GM23338 (cell line): ENCODE measurements around the gene THOP1.

Experiments used
- ETS1 ChIP-seq: IDR thresholded peaks from 2 replicates; pipeline ENCODE4 v1.6.1; 2016; ENCODE audit warnings: antibody characterized with exemption
- EZH2 ChIP-seq: fragments of 200-600 bp; sonication (generic); IDR thresholded peaks from one replicate; pipeline ENCODE4 v1.8.0; 2017; ENCODE audit warnings: antibody characterized with exemption, mild to moderate bottlenecking, low read depth; ENCODE audit not compliant: unreplicated experiment
- JUNB ChIP-seq: IDR thresholded peaks from one replicate; pipeline ENCODE4 v1.6.1; 2016; ENCODE audit warnings: antibody characterized with exemption; ENCODE audit not compliant: unreplicated experiment
- REST ChIP-seq: IDR thresholded peaks from one replicate; pipeline ENCODE4 v1.6.1; 2018; ENCODE audit warnings: antibody characterized with exemption; ENCODE audit not compliant: unreplicated experiment
- ZNF331 ChIP-seq: fragments of 250-450 bp; sonication (Bioruptor Pico); IDR thresholded peaks from 2 replicates; pipeline ENCODE4 v1.5.0; 2020; ENCODE audit warnings: low read depth, mild to moderate bottlenecking, moderate library complexity
- TF ChIP-seq, protein P1 (sequence below), 2 experiments: fragments of 200-600 bp in 1 of 2; sonication (generic) in 1 of 2; conservative IDR thresholded peaks; 2 replicates each; pipeline versions ENCODE4 v1.5.1 to v1.6.1; 2016 to 2017; ENCODE audit warnings: antibody characterized with exemption in 2 of 2, low read depth in 2 of 2, mild to moderate bottlenecking in 2 of 2, moderate library complexity in 1 of 2

- TF ChIP-seq, protein P1, sequence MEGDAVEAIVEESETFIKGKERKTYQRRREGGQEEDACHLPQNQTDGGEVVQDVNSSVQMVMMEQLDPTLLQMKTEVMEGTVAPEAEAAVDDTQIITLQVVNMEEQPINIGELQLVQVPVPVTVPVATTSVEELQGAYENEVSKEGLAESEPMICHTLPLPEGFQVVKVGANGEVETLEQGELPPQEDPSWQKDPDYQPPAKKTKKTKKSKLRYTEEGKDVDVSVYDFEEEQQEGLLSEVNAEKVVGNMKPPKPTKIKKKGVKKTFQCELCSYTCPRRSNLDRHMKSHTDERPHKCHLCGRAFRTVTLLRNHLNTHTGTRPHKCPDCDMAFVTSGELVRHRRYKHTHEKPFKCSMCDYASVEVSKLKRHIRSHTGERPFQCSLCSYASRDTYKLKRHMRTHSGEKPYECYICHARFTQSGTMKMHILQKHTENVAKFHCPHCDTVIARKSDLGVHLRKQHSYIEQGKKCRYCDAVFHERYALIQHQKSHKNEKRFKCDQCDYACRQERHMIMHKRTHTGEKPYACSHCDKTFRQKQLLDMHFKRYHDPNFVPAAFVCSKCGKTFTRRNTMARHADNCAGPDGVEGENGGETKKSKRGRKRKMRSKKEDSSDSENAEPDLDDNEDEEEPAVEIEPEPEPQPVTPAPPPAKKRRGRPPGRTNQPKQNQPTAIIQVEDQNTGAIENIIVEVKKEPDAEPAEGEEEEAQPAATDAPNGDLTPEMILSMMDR (conservative IDR thresholded peaks at IDR 0.05; ENCODE audit: low read depth in 2 of 2), result no peak
- TF ChIP-seq EZH2 (no peak), JUNB (no peak), ETS1 (no peak), REST (no peak), ZNF331 (CRISPR knock-in tag) (no peak)
Observed at GRCh38 chr19:2790557-2791271, 5.4 kb downstream of the THOP1 start.
